H1 (cell line): ENCODE measurements around the gene ANGPTL8.

Source experiments
- CTCF ChIP-seq, 3 experiments: IDR thresholded peaks; 1 replicate in 2 of 3; 2 replicates in 1 of 3; pipeline versions ENCODE4 v1.5.1 to v1.6.1; 2011; ENCODE audit warnings: low read length in 3 of 3, mild to moderate bottlenecking in 3 of 3, inconsistent platforms in 2 of 3, low read depth in 1 of 3, moderate library complexity in 1 of 3; ENCODE audit not compliant: insufficient read depth in 1 of 3; ENCODE audit errors: control extremely low read depth in 1 of 3
- EGR1 ChIP-seq: IDR thresholded peaks from 2 replicates; pipeline ENCODE4 v1.6.1; 2011; ENCODE audit warnings: low read depth, low read length, borderline replicate concordance
- EZH2 ChIP-seq: fragments of 200-600 bp; sonication (generic); IDR thresholded peaks from 2 replicates; pipeline ENCODE4 v1.7.1; 2012; ENCODE audit warnings: low read depth, mild to moderate bottlenecking, moderate library complexity, low read length, inconsistent platforms; ENCODE audit not compliant: severe bottlenecking
- MAX ChIP-seq: IDR thresholded peaks from 2 replicates; pipeline ENCODE4 v1.6.1; 2012; ENCODE audit warnings: inconsistent platforms
- POLR2A ChIP-seq, 2 experiments: IDR thresholded peaks; 1 replicate in 1 of 2; 2 replicates in 1 of 2; pipeline ENCODE4 v1.6.1; 2011; ENCODE audit warnings: low read depth in 2 of 2, low read length in 2 of 2, mild to moderate bottlenecking in 2 of 2; ENCODE audit errors: control extremely low read depth in 1 of 2
- POLR2AphosphoS5 ChIP-seq: IDR thresholded peaks from 2 replicates; pipeline ENCODE4 v1.6.1; 2011; ENCODE audit warnings: low read depth, low read length
- RAD21 ChIP-seq, 2 experiments: IDR thresholded peaks in 1 of 2; conservative IDR thresholded peaks in 1 of 2; 2 replicates each; pipeline ENCODE4 v1.6.1; 2011; ENCODE audit warnings: low read depth in 2 of 2, low read length in 2 of 2, improper control_type of control experiment in 1 of 2, inconsistent platforms in 1 of 2, mild to moderate bottlenecking in 1 of 2, moderate library complexity in 1 of 2
- SP1 ChIP-seq: IDR thresholded peaks from 2 replicates; pipeline ENCODE4 v1.6.1; 2011; ENCODE audit warnings: low read depth, low read length
- TAF1 ChIP-seq: IDR thresholded peaks from 2 replicates; pipeline ENCODE4 v1.6.1; 2011; ENCODE audit warnings: mild to moderate bottlenecking, low read depth, low read length
- TBP ChIP-seq: IDR thresholded peaks from 2 replicates; pipeline ENCODE4 v1.6.1; 2011; ENCODE audit warnings: low read depth, low read length, improper control_type of control experiment
- USF2 ChIP-seq: IDR thresholded peaks from 2 replicates; pipeline ENCODE4 v1.6.1; 2011; ENCODE audit warnings: low read length, improper control_type of control experiment
- YY1 ChIP-seq: IDR thresholded peaks from 2 replicates; pipeline ENCODE4 v1.6.1; 2011; ENCODE audit warnings: low read depth, mild to moderate bottlenecking, low read length

GRCh38 chr19:11263726-11264125 lies 24.3 kb downstream of the ANGPTL8 start:
- TF ChIP-seq RAD21 (IDR thresholded peaks at IDR 0.05 in 1 of 2, conservative IDR thresholded peaks at IDR 0.05 in 1 of 2; ENCODE audit: low read depth in 2 of 2, low read length in 2 of 2) (no peak), CTCF (IDR thresholded peaks at IDR 0.05; ENCODE audit: control extremely low read depth in 1 of 3, insufficient read depth in 1 of 3, low read depth in 1 of 3, low read length in 3 of 3) (no peak), EZH2 (no peak), USF2 (no peak), TAF1 (no peak), TBP (no peak), YY1 (no peak), MAX (no peak), EGR1 (no peak), SP1 (no peak), POLR2AphosphoS5 (no peak), POLR2A (IDR thresholded peaks at IDR 0.05; ENCODE audit: control extremely low read depth in 1 of 2, low read depth in 2 of 2, low read length in 2 of 2) (no peak)
